ENCODE data around the gene NUDT14. TPM values are rescaled to one million over a fixed set of nuclear protein-coding genes. Genes with fewer than 3 reads are reported as not detected.
A peak's percentile ranks its signal among the peaks of the same experiment; 100 is the strongest.

NUDT14 gene
- total and polyA plus RNA-seq, 4 donors, result 6.1 to 29.9 (median 11.7) TPM

DNA sequence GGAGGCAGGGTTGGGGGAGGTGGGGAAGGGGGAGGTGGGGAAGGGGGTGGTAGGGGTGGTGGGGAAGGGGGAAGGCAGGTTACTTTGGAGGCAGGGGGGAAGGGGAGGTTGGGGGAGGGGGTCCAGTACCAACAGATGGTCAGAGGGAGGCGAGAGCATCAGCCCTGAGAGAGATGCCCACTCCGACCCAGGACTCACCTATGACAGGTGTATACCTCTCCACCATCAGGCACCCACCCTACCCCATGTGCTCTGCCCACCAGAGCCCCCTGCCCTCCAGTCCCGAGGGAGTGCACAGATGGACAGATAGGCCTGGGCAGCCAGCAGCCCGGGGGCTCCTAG, 31.1 kb downstream of the NUDT14 start:
- 92% methylated on average over 3 to 4 of the region's 4 CpGs for WGBS, 2 donors
- no peak overlapping the region for H3K4me3 ChIP-seq (ENCODE audit: low read length in 2 of 2)
- no peaks in the 10 kb centered on the region for H3K27me3 ChIP-seq (ENCODE audit: control insufficient read depth in 1 of 2, insufficient read depth in 2 of 2, low read length in 1 of 2)
- no peaks in the 10 kb centered on the region for H3K9me3 ChIP-seq (ENCODE audit: control insufficient read depth, low read length)
- intact Hi-C loops (cut with DNase I), result no loop called here
- peak in 1 of 2 donors; percentile 47 for DNase-seq
- H3K27ac ChIP-seq (ENCODE audit: low read depth in 1 of 2, low read length in 2 of 2), result no peak overlapping the region
- no peaks in the 10 kb centered on the region for H3K36me3 ChIP-seq (ENCODE audit: control insufficient read depth in 1 of 2, insufficient read depth in 2 of 2, low read length in 1 of 2)
- no peak for ATAC-seq (ENCODE audit: low FRiP score)
- no peaks in the 10 kb centered on the region for H3K4me1 ChIP-seq (ENCODE audit: control insufficient read depth in 1 of 2, insufficient read depth in 2 of 2, low read length in 2 of 2)

DNA sequence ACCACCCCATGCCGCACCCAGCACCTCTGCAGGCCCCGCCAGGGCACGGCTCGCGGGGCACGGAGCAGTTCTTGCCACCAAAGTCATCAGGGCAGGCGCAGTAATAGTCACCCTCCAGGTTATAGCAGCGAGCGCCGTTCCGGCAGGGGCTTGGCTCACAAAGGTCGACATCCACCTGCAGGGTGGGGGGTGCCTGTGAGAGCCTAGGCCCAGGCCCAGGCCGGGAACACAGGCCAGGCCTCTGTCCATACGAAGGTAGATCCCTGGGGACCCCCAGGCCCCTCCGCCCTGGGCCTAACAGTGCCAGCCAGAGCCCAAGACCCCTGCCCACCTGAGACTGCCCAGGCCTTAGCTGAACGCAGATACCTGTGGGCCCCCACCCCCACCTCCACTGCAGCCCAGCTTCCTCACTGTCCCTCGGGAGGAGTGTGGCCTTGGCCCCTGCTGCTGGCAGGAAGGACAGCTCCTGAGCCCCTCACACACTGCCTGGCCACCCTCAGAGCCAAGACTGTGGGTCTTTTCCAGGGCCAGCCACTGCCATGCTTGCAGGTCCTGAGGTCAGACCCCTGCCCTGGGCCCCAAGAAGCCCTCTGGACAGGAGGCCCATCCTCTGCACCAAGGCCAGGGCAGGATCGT, 31.8 kb downstream of the NUDT14 start:
- WGBS, 2 donors, result 92 to 94% methylated on average over 18 of the region's 18 CpGs

DNA sequence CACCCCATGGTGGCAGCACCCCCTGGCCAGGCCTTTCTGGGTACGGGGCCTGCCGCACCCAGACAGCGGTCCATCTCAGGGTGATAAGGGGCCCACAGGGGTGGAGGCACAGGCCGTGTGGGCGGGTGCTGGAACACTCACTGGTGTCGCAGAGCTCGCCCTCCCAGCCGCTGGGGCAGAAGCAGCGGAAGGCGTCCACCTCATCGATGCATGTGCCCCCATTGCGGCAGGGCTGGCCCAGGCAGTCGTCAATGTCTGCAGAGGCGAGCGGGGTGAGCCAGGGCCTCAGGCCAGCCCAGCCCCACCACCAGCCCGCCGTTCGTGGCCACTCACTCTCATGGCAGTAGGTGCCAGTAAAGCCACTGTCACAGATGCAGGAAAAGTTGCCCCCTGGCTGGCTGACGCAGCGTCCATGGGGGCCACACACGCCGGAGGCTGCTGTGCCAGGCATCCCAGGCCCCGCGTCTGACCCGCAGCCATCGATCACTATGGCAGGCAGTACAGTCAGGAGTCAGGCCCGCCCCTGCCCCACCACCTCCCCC, 32.4 kb downstream of the NUDT14 start:
- DNase-seq (peak; percentile 47 to 68), ATAC-seq (ENCODE audit: low FRiP score) (no peak)
- H3K4me1 ChIP-seq (ENCODE audit: control insufficient read depth in 1 of 2, insufficient read depth in 2 of 2, low read length in 2 of 2), result no peaks in the 10 kb centered on the region
- H3K9me3 ChIP-seq (ENCODE audit: control insufficient read depth, low read length), result no peaks in the 10 kb centered on the region
- no peaks in the 10 kb centered on the region for H3K27me3 ChIP-seq (ENCODE audit: control insufficient read depth in 1 of 2, insufficient read depth in 2 of 2, low read length in 1 of 2)
- no peaks in the 10 kb centered on the region for H3K36me3 ChIP-seq (ENCODE audit: control insufficient read depth in 1 of 2, insufficient read depth in 2 of 2, low read length in 1 of 2)
- 91 to 93% methylated on average over 26 to 27 of the region's 27 CpGs for WGBS, 2 donors
- no peak overlapping the region for H3K27ac ChIP-seq (ENCODE audit: low read depth in 1 of 2, low read length in 2 of 2)
- no peak overlapping the region for H3K4me3 ChIP-seq (ENCODE audit: low read length in 2 of 2)
- intact Hi-C loops (cut with DNase I), result no loop called here

More for the DNA sequence above, 31.8 kb downstream of the NUDT14 start:
- ATAC-seq (ENCODE audit: low FRiP score) (no peak), DNase-seq (peak; percentile 40 to 65)
- Histone ChIP-seq H3K4me1 (ENCODE audit: control insufficient read depth in 1 of 2, insufficient read depth in 2 of 2, low read length in 2 of 2) (no peaks in the 10 kb centered on the region), H3K9me3 (ENCODE audit: control insufficient read depth, low read length) (no peaks in the 10 kb centered on the region), H3K27ac (ENCODE audit: low read depth in 1 of 2, low read length in 2 of 2) (no peak overlapping the region), H3K4me3 (ENCODE audit: low read length in 2 of 2) (no peak overlapping the region), H3K36me3 (ENCODE audit: control insufficient read depth in 1 of 2, insufficient read depth in 2 of 2, low read length in 1 of 2) (no peaks in the 10 kb centered on the region), H3K27me3 (ENCODE audit: control insufficient read depth in 1 of 2, insufficient read depth in 2 of 2, low read length in 1 of 2) (no peaks in the 10 kb centered on the region)
- intact Hi-C loops (cut with DNase I), result no loop called here

DNA sequence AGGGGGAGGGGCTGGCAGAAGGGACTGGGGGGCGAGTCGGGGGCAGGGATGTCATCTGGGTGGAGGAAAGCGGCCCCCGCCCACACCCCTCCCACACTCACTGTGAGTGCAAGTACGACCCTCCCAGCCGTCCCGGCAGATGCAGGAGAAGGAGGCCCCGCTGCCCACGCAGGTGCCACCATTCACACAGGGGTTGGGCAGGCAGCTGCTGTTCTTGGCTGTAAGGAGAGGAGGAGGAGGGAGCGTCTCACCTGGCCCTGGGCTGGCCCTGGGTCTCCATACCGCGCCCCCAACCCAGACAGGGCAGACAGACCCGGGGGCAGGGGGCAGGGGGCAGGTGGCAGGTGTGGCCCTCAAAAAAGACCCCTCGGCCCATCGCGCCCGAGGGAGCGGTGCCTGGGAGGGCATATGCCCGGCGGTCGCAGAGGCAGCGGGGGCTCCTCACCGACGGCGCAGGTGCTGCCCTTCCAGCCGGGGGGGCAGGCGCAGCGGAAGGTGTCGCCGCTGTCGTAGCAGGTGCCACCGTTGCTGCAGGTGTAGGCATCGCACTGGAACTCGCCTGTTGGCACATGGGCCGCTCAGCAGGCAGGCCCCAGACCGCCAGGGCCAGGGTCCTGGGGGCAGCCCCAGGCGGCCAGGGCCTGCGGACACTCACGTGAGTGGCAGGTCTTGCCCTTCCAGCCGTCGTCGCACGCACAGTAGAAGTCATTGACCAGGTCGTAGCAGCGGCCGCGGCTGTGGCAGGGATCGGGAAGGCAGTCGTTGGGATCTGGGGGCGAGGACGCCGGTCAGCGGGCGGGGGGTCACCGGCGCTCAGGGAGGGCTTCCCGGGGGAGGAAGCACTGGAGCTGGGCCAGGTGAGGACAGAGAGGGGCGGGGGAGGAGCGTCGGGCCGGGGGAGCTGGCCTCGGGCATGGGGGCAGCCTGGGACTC, 33.2 kb downstream of the NUDT14 start:
- ATAC-seq (ENCODE audit: low FRiP score) (no peak), DNase-seq (peak; percentile 37 to 78)
- WGBS, 2 donors, result 93 to 94% methylated on average over 58 to 62 of the region's 62 CpGs
- no peaks in the 10 kb centered on the region for H3K9me3 ChIP-seq (ENCODE audit: control insufficient read depth, low read length)
- no peaks in the 10 kb centered on the region for H3K4me1 ChIP-seq (ENCODE audit: control insufficient read depth in 1 of 2, insufficient read depth in 2 of 2, low read length in 2 of 2)
- no peak overlapping the region for H3K27ac ChIP-seq (ENCODE audit: low read depth in 1 of 2, low read length in 2 of 2)
- H3K4me3 ChIP-seq (ENCODE audit: low read length in 2 of 2), result no peak overlapping the region
- intact Hi-C loops (cut with DNase I), result no loop called here
- no peaks in the 10 kb centered on the region for H3K27me3 ChIP-seq (ENCODE audit: control insufficient read depth in 1 of 2, insufficient read depth in 2 of 2, low read length in 1 of 2)
- no peaks in the 10 kb centered on the region for H3K36me3 ChIP-seq (ENCODE audit: control insufficient read depth in 1 of 2, insufficient read depth in 2 of 2, low read length in 1 of 2)

DNA sequence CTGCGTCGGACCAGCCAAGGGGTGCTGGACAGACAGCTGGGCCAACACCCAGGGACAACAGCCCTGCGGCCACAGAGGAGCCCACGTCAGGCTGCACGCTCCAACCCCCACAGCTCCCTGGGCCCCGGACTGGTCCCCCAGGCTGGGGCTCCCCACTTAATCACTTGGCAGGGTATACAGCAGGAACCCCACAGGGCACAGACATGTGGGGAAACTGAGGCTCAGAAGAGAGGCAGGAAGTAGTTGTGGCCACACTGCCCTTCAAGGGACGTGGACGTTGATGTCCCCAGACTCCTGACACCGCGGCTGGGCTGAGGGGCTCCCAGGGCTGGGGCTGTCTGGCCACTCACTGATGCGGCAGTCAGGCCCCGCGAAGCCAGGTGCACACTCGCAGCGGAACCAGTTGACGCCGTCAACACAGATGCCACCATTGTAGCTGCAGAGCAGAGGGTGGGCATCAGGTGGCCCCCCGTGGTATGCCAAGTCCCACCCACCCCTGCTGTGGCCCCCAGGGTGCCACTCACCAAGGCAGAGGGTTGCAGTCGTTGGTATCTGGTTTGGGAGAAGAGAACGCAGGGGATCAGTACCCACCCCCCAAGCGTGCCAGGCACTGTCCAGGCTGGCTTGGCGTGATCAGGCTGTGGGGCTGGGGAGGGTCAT, 34.0 kb downstream of the NUDT14 start:
- intact Hi-C loops (cut with DNase I), result no loop called here
- WGBS, 2 donors, result 92 to 94% methylated on average over 21 to 22 of the region's 22 CpGs
- DNase-seq (no peak), ATAC-seq (ENCODE audit: low FRiP score) (no peak)
- Histone ChIP-seq H3K9me3 (ENCODE audit: control insufficient read depth, low read length) (no peaks in the 10 kb centered on the region), H3K27me3 (ENCODE audit: control insufficient read depth in 1 of 2, insufficient read depth in 2 of 2, low read length in 1 of 2) (no peaks in the 10 kb centered on the region), H3K36me3 (ENCODE audit: control insufficient read depth in 1 of 2, insufficient read depth in 2 of 2, low read length in 1 of 2) (no peaks in the 10 kb centered on the region), H3K4me1 (ENCODE audit: control insufficient read depth in 1 of 2, insufficient read depth in 2 of 2, low read length in 2 of 2) (no peaks in the 10 kb centered on the region), H3K4me3 (ENCODE audit: low read length in 2 of 2) (no peak overlapping the region), H3K27ac (ENCODE audit: low read depth in 1 of 2, low read length in 2 of 2) (no peak overlapping the region)

DNA sequence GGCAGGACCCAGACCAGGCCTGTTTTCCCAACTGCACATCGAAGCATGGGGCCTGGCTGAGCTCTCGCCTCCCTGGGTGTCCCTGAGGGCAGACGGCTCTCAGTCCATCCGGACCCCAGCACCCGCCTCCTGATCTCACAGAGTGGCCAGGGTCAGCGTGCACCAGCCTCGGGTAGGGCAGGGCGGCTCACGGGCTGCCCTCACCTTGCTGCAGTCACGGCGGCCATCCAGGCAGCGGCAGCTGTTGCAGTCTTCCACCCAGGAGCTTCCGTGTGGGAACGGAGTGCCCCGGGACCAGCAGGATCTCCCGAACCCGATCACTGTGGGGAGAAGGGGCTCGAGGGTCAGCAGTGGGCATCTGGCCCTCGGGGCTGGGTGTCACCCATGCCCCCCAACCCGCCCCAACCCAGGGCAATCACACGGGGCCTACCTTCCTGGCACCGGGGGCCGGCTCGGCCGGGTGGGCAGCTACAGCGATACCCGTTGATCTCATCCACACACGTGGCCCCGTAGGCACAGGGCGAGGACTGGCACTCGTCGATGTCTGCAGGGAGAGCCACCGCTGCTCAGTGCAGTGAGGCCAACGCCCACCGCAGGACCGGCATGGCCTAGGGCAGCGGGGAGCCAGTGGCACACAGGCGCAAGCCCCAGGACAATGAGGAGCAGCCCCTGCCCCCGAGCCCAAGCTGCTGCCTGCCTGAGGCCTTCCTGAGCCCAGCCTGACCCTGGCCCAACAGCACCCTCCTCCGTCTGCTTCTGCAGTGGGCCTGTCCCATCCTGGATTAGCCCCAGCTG, 34.7 kb downstream of the NUDT14 start:
- ATAC-seq (ENCODE audit: low FRiP score) (no peak), DNase-seq (peak; percentile 47 to 79)
- Histone ChIP-seq H3K27ac (ENCODE audit: low read depth in 1 of 2, low read length in 2 of 2) (no peak overlapping the region), H3K4me1 (ENCODE audit: control insufficient read depth in 1 of 2, insufficient read depth in 2 of 2, low read length in 2 of 2) (no peaks in the 10 kb centered on the region), H3K4me3 (ENCODE audit: low read length in 2 of 2) (no peak overlapping the region), H3K27me3 (ENCODE audit: control insufficient read depth in 1 of 2, insufficient read depth in 2 of 2, low read length in 1 of 2) (no peaks in the 10 kb centered on the region), H3K36me3 (ENCODE audit: control insufficient read depth in 1 of 2, insufficient read depth in 2 of 2, low read length in 1 of 2) (no peaks in the 10 kb centered on the region), H3K9me3 (ENCODE audit: control insufficient read depth, low read length) (no peaks in the 10 kb centered on the region)
- 91 to 92% methylated on average over 35 to 40 of the region's 40 CpGs for WGBS, 2 donors
- intact Hi-C loops (cut with DNase I), result no loop called here

DNA sequence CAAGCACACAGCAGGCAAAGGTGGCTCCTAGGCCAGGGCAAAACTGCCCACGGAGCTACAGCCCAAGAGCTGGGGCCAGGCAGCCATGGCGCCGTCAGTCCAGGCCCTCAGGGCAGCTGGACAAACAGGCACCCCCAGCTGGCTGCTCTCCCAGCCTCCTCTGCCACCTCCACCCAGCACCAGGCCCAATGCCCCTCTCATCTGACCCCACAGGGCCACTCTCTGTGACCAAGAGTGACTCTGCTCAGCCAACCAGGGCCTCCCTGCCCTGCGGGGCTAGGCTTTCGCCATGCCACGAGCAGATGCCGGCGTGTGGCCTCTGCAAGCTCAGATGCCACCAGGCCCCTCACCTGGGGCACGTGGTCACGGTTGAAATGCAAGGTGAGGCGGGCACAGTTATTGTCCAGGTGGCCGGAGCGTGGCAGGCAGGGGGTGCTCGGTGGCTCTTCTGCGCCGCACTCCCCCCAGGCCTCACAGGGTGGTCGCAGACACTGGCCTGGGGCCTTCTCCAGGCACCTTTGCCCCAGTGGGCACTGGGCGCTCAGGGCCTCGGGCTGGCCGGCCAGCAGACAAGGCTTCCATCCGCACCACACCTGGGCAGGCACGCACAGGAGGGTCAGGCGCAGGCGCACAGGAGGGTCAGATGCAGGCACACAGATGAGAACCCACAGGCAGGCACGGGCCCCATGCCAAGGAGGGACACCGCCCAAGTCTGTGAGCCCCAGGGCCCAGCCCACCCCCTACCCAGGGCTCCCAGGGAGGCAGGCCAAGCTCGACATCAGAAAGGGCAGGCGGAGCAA, 35.5 kb downstream of the NUDT14 start:
- no peak for ATAC-seq (ENCODE audit: low FRiP score)
- Histone ChIP-seq H3K27ac (ENCODE audit: low read depth in 1 of 2, low read length in 2 of 2) (no peak overlapping the region), H3K36me3 (ENCODE audit: control insufficient read depth in 1 of 2, insufficient read depth in 2 of 2, low read length in 1 of 2) (no peaks in the 10 kb centered on the region), H3K4me1 (ENCODE audit: control insufficient read depth in 1 of 2, insufficient read depth in 2 of 2, low read length in 2 of 2) (no peaks in the 10 kb centered on the region), H3K27me3 (ENCODE audit: control insufficient read depth in 1 of 2, insufficient read depth in 2 of 2, low read length in 1 of 2) (no peaks in the 10 kb centered on the region), H3K9me3 (ENCODE audit: control insufficient read depth, low read length) (no peaks in the 10 kb centered on the region), H3K4me3 (ENCODE audit: low read length in 2 of 2) (no peak overlapping the region)
- intact Hi-C loops (cut with DNase I), result no loop called here
- DNase-seq, result peak in 1 of 2 donors; percentile 68
- 92 to 94% methylated on average over 28 of the region's 28 CpGs for WGBS, 2 donors

Data from aorta (tissue), 5 donors.